GM12873 (cell line): ENCODE measurements around the gene MGST2.
A peak's percentile ranks its signal among the peaks of the same experiment; 100 is the strongest.

ENCODE experiments used
- CTCF ChIP-seq: IDR thresholded peaks from 2 replicates; pipeline ENCODE4 v1.5.1; 2012; ENCODE audit warnings: low read depth, mild to moderate bottlenecking, moderate library complexity, low read length, control low read depth; ENCODE audit not compliant: insufficient read depth; ENCODE audit errors: missing control alignments

The MGST2 gene

GRCh38 chr4:139726615-139727014 is 61.0 kb downstream of the MGST2 start:
- TF ChIP-seq CTCF, result no peak

GRCh38 chr4:139728146-139728545 is 62.5 kb downstream of the MGST2 start:
- no peak for TF ChIP-seq CTCF

- TF ChIP-seq CTCF, result no peak
These were observed 63.2 kb downstream of the MGST2 start for GRCh38 chr4:139728840-139729239.

GRCh38 chr4:139732991-139733570 is 67.5 kb downstream of the MGST2 start:
- TF ChIP-seq CTCF, result no peak

- TF ChIP-seq CTCF, result no peak
These were observed 68.7 kb downstream of the MGST2 start for GRCh38 chr4:139734201-139734874.

GRCh38 chr4:139734875-139735380 is 69.3 kb downstream of the MGST2 start:
- TF ChIP-seq CTCF, result peak; percentile 46

GRCh38 chr4:139735381-139736273 is 70.0 kb downstream of the MGST2 start:
- TF ChIP-seq CTCF, result no peak
